ENCODE data around the gene RAI2.

DNA sequence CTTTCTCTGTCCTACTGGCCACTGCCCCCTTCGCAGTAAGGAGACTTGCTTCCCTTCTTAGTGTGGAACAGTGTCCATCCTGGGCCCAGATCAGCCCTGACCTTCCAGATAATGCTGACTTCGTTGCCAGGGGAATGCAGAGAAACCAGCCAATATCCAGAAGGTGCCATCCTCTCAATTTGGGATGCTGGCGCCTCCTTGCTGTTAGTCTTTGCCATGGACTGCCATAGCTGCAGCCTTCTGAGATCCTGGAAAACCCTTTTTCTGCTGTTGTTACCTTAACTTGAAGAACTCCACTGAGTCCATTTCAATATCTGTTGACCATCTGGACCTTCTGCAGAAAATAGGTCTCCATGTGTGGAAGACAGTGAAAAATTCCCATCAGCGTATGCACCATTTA lies 21.8 kb downstream of the RAI2 start:
- TF ChIP-seq, protein P1, sequence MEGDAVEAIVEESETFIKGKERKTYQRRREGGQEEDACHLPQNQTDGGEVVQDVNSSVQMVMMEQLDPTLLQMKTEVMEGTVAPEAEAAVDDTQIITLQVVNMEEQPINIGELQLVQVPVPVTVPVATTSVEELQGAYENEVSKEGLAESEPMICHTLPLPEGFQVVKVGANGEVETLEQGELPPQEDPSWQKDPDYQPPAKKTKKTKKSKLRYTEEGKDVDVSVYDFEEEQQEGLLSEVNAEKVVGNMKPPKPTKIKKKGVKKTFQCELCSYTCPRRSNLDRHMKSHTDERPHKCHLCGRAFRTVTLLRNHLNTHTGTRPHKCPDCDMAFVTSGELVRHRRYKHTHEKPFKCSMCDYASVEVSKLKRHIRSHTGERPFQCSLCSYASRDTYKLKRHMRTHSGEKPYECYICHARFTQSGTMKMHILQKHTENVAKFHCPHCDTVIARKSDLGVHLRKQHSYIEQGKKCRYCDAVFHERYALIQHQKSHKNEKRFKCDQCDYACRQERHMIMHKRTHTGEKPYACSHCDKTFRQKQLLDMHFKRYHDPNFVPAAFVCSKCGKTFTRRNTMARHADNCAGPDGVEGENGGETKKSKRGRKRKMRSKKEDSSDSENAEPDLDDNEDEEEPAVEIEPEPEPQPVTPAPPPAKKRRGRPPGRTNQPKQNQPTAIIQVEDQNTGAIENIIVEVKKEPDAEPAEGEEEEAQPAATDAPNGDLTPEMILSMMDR (IDR thresholded peaks at IDR 0.05; ENCODE audit: poor library complexity): no peak
- TF ChIP-seq EZH2phosphoT487 (IDR thresholded peaks at IDR 0.05; ENCODE audit: low read depth, severe bottlenecking, unreplicated experiment) (no peak), EZH2 (IDR thresholded peaks at IDR 0.05; ENCODE audit: borderline replicate concordance) (no peak)

All from hepatocyte (in vitro differentiated cells).